Umbilical cord (tissue), 2 donors: Measurements from ENCODE around the gene TMCO4. TPM values are rescaled to one million over a fixed set of nuclear protein-coding genes. Genes with fewer than 3 reads are reported as not detected.

Experiments
- DNase-seq: peaks from one replicate; pipeline ENCODE4 v3.0.0-alpha.2; 2015; ENCODE audit warnings: low spot score
- total RNA-seq: library from RNA; depleted of rRNA; stranded (reverse); fragments of >200 nt; gene quantifications from one replicate; pipeline ENCODE4 v1.2.3, GENCODE V29; 2014; ENCODE audit warnings: low replicate concordance; ENCODE audit not compliant: insufficient read depth

TMCO4 gene
- total RNA-seq, 1 donor from 2014 or later = 4.1 TPM

- no peak for DNase-seq
These were observed 112.3 kb downstream of the TMCO4 start for GRCh38 chr1:19687414-19687813.

DNA sequence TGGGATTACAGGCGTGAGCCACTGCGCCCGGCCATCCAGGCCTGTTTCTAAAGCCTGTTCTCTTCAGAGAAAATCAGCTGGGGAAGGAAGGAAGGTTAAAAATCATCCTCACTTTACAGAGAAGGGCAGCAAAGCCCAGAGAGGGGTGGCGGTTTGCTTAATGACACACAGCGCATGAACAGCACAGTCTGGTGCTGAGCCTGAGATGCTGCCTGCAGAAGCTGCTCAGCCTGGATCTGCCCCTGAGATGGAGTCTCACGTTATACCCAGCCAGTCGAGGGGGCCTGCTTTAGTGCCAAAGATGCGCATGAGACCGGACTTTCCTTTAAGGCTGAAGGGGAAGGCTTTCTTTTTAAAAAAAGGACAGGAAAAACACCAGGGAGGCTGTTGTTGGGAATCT, 113.7 kb downstream of the TMCO4 start:
- DNase-seq = no peak

DNA sequence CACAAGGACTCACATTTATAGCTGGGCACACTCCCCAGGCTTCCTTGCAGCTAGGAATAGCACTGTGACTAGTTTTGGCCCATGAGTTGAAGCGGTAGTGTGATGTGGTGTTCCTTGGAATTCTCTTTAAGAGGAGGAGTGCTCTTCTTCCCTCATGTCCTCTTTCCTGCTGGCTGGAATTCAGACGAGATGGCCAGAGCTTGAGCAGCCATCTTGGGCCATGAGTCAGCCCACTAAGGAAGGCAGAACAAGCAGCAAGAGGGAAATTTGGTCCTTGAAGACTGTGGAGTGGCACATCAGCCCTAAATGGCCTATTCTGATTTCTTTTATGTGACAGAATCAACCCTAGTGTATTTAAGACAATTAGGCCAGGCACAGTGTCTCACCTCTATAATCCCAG, 115.0 kb downstream of the TMCO4 start:
- no peak for DNase-seq

- no peak for DNase-seq
These were observed 116.4 kb downstream of the TMCO4 start for GRCh38 chr1:19683351-19683750.

- no peak for DNase-seq
These were observed 116.8 kb downstream of the TMCO4 start for GRCh38 chr1:19682901-19683300.

DNA sequence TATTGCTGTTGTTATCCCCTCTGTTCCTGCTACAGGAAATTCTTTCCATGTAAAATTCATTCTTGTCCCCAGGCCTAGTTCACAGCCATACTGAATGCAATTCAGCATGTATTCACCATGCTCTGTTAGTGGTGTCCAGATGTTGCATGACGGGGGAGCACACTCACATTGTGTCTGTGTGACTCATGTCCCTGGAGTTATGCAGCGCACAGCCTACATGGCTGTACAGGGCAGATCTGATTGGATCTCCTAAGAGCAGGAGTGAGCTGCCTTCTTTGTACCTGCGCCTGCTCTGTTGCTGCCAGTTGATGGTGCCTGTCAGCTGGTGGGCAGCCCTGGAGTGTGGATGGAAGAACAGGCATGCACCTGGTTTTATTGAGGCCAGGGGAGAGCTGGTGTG, 117.5 kb downstream of the TMCO4 start:
- no peak for DNase-seq

DNA sequence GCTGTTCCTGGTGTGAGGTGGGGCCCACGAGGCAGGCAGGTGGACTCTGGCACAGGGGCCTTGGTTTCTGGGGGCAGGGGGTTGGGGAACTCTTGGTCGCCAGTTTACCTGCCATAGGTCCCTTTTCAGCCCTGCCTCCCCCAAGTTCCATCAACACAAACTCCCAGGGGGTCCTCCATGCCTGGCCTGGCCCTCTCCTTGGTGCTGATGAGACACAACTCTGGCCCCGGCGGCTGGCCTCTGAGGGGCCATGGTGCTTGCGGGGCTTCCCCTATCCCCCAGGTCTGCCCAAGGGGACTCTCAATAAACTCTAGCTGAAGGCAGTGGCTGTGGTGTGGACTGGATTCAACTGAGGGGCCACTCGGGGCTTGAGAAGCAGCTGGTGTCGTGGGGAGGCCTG, 119.1 kb downstream of the TMCO4 start:
- DNase-seq = no peak

DNA sequence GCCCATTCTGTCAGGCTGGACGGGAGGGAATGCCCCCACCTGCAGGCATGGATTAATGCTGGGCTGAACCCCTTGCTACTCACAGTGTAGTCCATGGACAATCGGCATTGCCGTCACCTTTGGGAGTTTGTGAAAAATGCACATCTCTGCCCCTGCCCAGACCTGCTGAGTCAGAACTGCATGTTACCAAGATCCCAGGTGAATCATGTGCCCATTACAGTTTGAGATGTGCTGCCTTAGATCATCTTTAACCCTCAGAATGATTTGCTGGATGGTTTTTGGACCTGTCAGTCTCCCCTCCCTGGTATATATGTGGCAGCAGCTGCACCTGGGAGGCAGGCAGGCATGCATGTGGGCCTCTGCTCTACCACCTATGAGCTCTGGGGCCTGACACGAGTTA, 120.0 kb downstream of the TMCO4 start:
- DNase-seq = no peak

DNA sequence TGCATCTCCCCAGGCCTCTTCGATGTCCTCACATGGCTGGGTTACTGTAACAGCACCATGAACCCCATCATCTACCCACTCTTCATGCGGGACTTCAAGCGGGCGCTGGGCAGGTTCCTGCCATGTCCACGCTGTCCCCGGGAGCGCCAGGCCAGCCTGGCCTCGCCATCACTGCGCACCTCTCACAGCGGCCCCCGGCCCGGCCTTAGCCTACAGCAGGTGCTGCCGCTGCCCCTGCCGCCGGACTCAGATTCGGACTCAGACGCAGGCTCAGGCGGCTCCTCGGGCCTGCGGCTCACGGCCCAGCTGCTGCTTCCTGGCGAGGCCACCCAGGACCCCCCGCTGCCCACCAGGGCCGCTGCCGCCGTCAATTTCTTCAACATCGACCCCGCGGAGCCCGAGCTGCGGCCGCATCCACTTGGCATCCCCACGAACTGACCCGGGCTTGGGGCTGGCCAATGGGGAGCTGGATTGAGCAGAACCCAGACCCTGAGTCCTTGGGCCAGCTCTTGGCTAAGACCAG, 120.7 kb downstream of the TMCO4 start:
- DNase-seq = no peak

DNA sequence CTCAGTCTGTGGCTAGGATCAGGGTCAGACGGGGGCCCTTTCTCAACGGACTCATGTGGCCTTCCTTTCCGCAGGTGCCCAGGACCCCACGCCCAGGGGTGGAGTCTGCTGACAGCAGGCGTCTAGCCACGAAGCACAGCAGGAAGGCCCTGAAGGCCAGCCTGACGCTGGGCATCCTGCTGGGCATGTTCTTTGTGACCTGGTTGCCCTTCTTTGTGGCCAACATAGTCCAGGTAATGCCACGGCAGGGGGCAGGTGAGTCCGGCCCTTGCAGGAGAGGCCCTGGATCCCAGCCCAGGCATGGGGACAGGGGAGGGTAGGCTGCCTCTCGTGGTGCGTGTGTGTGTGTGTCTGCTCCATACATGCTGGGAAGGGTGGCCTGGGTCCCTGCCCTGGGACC, 121.2 kb downstream of the TMCO4 start:
- no peak for DNase-seq

- DNase-seq = peak; percentile 81
These were observed 123.2 kb downstream of the TMCO4 start for GRCh38 chr1:19676438-19676922.

DNA sequence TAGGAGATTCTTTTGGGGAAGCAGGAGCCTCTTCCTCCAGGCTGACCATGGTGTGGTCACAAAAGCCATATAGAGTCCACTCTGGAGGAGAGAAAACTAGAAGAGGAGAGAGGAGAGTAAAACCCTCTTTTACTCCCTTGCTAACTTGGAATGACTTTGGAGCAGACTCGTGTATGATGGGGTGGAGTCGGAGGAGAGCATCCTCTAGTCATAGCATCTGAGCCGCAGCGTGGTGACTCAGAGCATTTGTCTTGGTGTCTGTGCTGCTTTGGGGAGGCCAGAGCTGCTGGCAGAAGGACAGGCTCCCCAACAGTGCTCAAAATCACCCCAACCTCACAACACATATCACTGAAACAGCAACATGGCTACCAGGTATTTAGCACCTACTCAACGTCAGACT, 123.9 kb downstream of the TMCO4 start:
- DNase-seq = no peak

- no peak for DNase-seq
These were observed 127.5 kb downstream of the TMCO4 start for GRCh38 chr1:19672237-19672636.

- DNase-seq = peak; percentile 7
These were observed 128.9 kb downstream of the TMCO4 start for GRCh38 chr1:19670787-19671186.

- DNase-seq = no peak
These were observed 130.8 kb downstream of the TMCO4 start for GRCh38 chr1:19668888-19669287.

DNA sequence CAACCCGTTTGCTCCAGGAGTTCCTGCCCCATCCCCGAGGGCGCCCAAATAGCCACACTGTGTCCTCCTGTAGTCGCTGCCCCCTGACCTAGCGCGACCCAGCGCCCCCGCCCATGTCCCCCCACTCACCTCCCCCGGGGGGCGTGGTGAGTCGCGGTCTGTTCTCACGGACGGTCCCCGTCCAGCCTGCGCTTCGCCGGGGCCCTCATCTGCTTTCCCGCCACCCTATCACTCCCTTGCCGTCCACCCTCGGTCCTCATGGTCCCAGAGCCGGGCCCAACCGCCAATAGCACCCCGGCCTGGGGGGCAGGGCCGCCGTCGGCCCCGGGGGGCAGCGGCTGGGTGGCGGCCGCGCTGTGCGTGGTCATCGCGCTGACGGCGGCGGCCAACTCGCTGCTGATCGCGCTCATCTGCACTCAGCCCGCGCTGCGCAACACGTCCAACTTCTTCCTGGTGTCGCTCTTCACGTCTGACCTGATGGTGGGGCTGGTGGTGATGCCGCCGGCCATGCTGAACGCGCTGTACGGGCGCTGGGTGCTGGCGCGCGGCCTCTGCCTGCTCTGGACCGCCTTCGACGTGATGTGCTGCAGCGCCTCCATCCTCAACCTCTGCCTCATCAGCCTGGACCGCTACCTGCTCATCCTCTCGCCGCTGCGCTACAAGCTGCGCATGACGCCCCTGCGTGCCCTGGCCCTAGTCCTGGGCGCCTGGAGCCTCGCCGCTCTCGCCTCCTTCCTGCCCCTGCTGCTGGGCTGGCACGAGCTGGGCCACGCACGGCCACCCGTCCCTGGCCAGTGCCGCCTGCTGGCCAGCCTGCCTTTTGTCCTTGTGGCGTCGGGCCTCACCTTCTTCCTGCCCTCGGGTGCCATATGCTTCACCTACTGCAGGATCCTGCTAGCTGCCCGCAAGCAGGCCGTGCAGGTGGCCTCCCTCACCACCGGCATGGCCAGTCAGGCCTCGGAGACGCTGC, 133.9 kb downstream of the TMCO4 start:
- DNase-seq = no peak

- no peak for DNase-seq
These were observed 134.6 kb downstream of the TMCO4 start for GRCh38 chr1:19665186-19665495.

GRCh38 chr1:19664453-19665185, 135.1 kb downstream of the TMCO4 start, which contains the start of gene HTR6:
Gene HTR6 (plus strand): TSS chr1:19664875. CDS start chr1:19665754, 879 bp downstream.
- DNase-seq = no peak

DNA sequence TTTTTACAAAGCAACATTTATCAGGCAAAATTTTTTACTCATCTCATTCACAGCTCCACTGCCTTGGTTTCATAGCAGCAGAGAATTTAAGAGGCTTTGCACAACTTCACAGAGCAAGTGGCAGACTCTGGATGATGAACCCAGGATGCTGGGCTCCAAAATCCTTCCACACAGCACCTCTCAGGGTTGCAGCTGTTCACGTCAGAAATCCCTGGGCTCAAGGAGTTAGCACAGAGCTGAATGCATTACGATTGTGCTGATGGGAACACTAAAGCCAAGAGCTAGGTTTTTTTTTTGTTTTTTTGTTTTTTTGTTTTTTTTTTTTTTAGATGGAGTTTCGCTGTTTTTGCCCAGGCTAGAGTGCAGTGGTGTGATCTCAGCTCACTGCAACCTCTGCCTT, 137.4 kb downstream of the TMCO4 start:
- no peak for DNase-seq

DNA sequence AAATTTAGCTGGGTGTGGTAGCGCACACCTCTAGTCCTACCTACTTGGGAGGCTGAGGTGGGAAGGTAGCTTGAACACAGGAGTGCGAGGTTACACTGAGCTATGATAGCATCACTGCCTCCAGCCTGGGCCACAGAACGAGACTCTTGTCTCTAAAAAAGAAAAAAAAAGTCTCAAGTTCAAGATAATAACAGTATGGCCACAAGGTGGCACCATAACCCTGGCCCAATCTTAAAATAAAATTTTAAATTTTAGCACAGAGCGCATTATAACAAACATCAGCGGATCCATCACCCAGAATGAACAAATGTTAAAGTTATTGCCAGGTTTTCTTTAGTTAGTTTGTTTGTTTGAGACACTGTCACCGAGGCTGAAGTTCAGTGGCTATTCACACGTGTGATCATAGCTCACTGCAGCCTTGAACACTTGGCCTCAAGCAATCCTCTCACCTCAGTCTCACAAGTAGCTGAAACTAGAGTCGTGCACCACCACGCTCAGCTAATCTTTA, 137.9 kb downstream of the TMCO4 start:
- peak; percentile 51 for DNase-seq

DNA sequence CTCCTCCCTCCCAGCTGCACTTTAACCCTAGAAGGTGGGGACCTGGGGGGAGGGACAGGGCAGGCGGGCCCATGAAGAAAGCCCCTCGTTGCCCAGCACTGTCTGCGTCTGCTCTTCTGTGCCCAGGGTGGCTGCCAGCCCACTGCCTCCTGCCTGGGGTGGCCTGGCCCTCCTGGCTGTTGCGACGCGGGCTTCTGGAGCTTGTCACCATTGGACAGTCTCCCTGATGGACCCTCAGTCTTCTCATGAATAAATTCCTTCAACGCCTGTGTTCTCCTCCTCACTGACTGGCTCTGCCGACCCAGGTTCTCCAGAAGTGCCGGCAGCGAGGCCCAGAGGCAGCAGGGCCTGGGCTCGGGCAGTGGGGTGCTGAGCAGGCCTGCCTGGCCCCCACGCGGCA, 141.5 kb downstream of the TMCO4 start:
- DNase-seq = no peak

DNA sequence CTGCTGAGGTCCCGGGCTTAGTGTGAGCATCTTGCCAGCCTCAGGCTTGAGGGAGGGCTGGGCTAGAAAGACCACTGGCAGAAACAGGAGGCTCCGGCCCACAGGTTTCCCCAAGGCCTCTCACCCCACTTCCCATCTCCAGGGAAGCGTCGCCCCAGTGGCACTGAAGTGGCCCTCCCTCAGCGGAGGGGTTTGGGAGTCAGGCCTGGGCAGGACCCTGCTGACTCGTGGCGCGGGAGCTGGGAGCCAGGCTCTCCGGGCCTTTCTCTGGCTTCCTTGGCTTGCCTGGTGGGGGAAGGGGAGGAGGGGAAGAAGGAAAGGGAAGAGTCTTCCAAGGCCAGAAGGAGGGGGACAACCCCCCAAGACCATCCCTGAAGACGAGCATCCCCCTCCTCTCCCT, 142.2 kb downstream of the TMCO4 start:
- no peak for DNase-seq
